HuH-7 (cell line): ENCODE results near the gene SLC26A11.
"Not testable (repeated sequence)": the region's sequence is repeated elsewhere in the genome, so short reads cannot be mapped to it uniquely, and the experiment has no call there.

Source experiments
- DNase-seq: peaks from one replicate; pipeline ENCODE4 v3.0.0; 2011; ENCODE audit warnings: low spot score

The SLC26A11 gene

GRCh38 chr17:80219013-80219762, 1.0 kb upstream of the SLC26A11 start:
- DNase-seq = peak; percentile 66

- DNase-seq = no peak
Measured at GRCh38 chr17:80219763-80220053, 519 bp upstream of the SLC26A11 start.

- DNase-seq = peak; percentile 63
Measured at GRCh38 chr17:80220736-80221215, 549 bp downstream of the SLC26A11 start.

GRCh38 chr17:80221351-80222105, 1.3 kb downstream of the SLC26A11 start:
- no peak for DNase-seq

GRCh38 chr17:80222376-80223141, 2.3 kb downstream of the SLC26A11 start:
- DNase-seq = no peak

GRCh38 chr17:80223142-80223815, 3.1 kb downstream of the SLC26A11 start:
- no peak for DNase-seq

- DNase-seq = no peak
Measured at GRCh38 chr17:80223838-80224497, 3.7 kb downstream of the SLC26A11 start.

GRCh38 chr17:80224683-80225082, 4.5 kb downstream of the SLC26A11 start:
- no peak for DNase-seq

- no peak for DNase-seq
Measured at GRCh38 chr17:80225230-80225629, 5.0 kb downstream of the SLC26A11 start.

GRCh38 chr17:80227156-80227555, 6.9 kb downstream of the SLC26A11 start:
- no peak for DNase-seq

GRCh38 chr17:80227666-80228065, 7.4 kb downstream of the SLC26A11 start:
- no peak for DNase-seq

GRCh38 chr17:80228477-80228876, 8.2 kb downstream of the SLC26A11 start:
- DNase-seq = no peak

- DNase-seq = no peak
Measured at GRCh38 chr17:80229011-80229410, 8.8 kb downstream of the SLC26A11 start.

- no peak for DNase-seq
Measured at GRCh38 chr17:80232438-80232837, 12.2 kb downstream of the SLC26A11 start.

GRCh38 chr17:80233202-80233601, 13.0 kb downstream of the SLC26A11 start:
- no peak for DNase-seq

GRCh38 chr17:80236911-80237310, 16.7 kb downstream of the SLC26A11 start:
- no peak for DNase-seq

GRCh38 chr17:80237386-80237785, 17.2 kb downstream of the SLC26A11 start:
- no peak for DNase-seq

- DNase-seq = no peak
Measured at GRCh38 chr17:80242505-80242904, 22.3 kb downstream of the SLC26A11 start.

GRCh38 chr17:80243526-80244433, 23.6 kb downstream of the SLC26A11 start:
- no peak for DNase-seq

- not testable (repeated sequence) for DNase-seq
Measured at GRCh38 chr17:80244448-80244847, 24.2 kb downstream of the SLC26A11 start.
